Uterus (tissue), 2 donors: Measurements from ENCODE around the gene ASTN2.

ENCODE experiments used
- CTCF ChIP-seq, 4 experiments: fragments of 200-600 bp in 2 of 4; fragments of 450-650 bp in 2 of 4; sonication (generic) in 2 of 4; IDR thresholded peaks; one replicate each; pipeline ENCODE4 v1.5.1; 2016 to 2019; ENCODE audit warnings: antibody characterized with exemption in 4 of 4, mild to moderate bottlenecking in 2 of 4, moderate library complexity in 1 of 4
- POLR2A ChIP-seq, 2 donors: fragments of 450-650 bp; IDR thresholded peaks; one replicate each; pipeline ENCODE4 v1.6.1; 2016; ENCODE audit warnings: antibody characterized with exemption in 2 of 2, mild to moderate bottlenecking in 1 of 2, moderate library complexity in 1 of 2

GRCh38 chr9:116460026-116460425 lies 954.8 kb downstream of the ASTN2 start:
- TF ChIP-seq CTCF (IDR thresholded peaks at IDR 0.05) (no peak), POLR2A (IDR thresholded peaks at IDR 0.05) (no peak)
